A673 (cell line): ENCODE data around the gene SMIM5. TPM values are rescaled to one million over a fixed set of nuclear protein-coding genes. Genes with fewer than 3 reads are reported as not detected.

Experiments
- BruUV-seq: library from RNA; stranded (reverse); fragments of 400-500 nt; replicated peaks from 2 replicates; lab custom pipeline; 2021; lab: Mats Ljungman, UMichigan
- CTCF ChIA-PET: fragments of 300-600 bp; sonication (Branson Sonifier 250); formaldehyde crosslinking; loops from one replicate; lab custom pipeline; 2022; ENCODE audit warnings: antibody characterized with exemption; lab: Charles Lee
- POLR2A ChIA-PET: fragments of 300-600 bp; sonication (Branson Sonifier 250); formaldehyde crosslinking; loops from one replicate; lab custom pipeline; 2022; ENCODE audit warnings: antibody characterized with exemption; ENCODE audit not compliant: low non-redundant PET; lab: Charles Lee
- DNase-seq: peaks from one replicate; pipeline ENCODE4 v3.0.0-alpha.2; 2015; ENCODE audit warnings: low spot score
- H3K27ac ChIP-seq: fragments of 200-600 bp; sonication (generic); 2 replicates; pipeline ENCODE4 v1.5.1; 2016; ENCODE audit warnings: mixed run types, low read depth, mild to moderate bottlenecking, mixed read lengths, antibody characterized with exemption, low read length; ENCODE audit not compliant: poor library complexity, severe bottlenecking
- H3K27me3 ChIP-seq: fragments of 200-600 bp; sonication (generic); replicated peaks from 2 replicates; pipeline ENCODE4 v1.6.1; 2017; ENCODE audit warnings: mixed run types, low read depth, mild to moderate bottlenecking, mixed read lengths, antibody characterized with exemption, low read length; ENCODE audit not compliant: insufficient read depth, poor library complexity
- H3K36me3 ChIP-seq: fragments of 200-600 bp; sonication (generic); 2 replicates; pipeline ENCODE4 v1.6.1; 2016; ENCODE audit warnings: mixed run types, mild to moderate bottlenecking, mixed read lengths, antibody characterized with exemption, low read length; ENCODE audit not compliant: insufficient read depth, poor library complexity, severe bottlenecking
- H3K4me1 ChIP-seq: fragments of 200-600 bp; sonication (generic); 2 replicates; pipeline ENCODE4 v1.6.1; 2017; ENCODE audit warnings: mixed run types, mild to moderate bottlenecking, mixed read lengths, antibody characterized with exemption, low read length; ENCODE audit not compliant: insufficient read depth, poor library complexity, severe bottlenecking
- H3K4me3 ChIP-seq: fragments of 200-600 bp; sonication (generic); 2 replicates; pipeline ENCODE4 v1.5.1; 2016; ENCODE audit warnings: low read depth, mixed run types, mild to moderate bottlenecking, mixed read lengths, low read length; ENCODE audit not compliant: poor library complexity, severe bottlenecking
- H3K9me3 ChIP-seq: fragments of 200-600 bp; sonication (generic); 2 replicates; pipeline ENCODE4 v1.6.1; 2016; ENCODE audit warnings: mixed run types, low read depth, mild to moderate bottlenecking, mixed read lengths, antibody characterized with exemption, low read length; ENCODE audit not compliant: poor library complexity, severe bottlenecking
- EZH2 ChIP-seq: fragments of 200-600 bp; sonication (generic); IDR thresholded peaks from 2 replicates; pipeline ENCODE4 v1.6.1; 2017; ENCODE audit warnings: borderline replicate concordance, low read depth, mild to moderate bottlenecking, mixed read lengths, antibody characterized with exemption, low read length; ENCODE audit not compliant: poor library complexity, severe bottlenecking
- intact Hi-C: fragments of 100-400 bp; cut with micrococcal nuclease; formaldehyde crosslinking; loops from one replicate; pipeline ENCODE4 v1.10.0; 2022; ENCODE audit not compliant: unreplicated experiment
- total RNA-seq: library from RNA; stranded (reverse); gene quantifications from 2 replicates; pipeline ENCODE4 v1.2.3, GENCODE V29; 2021
- TF ChIP-seq, protein P1 (sequence below): fragments of 300-800, 200-600 bp; sonication (generic); conservative IDR thresholded peaks from 2 replicates; pipeline ENCODE4 v1.5.1; 2017; ENCODE audit warnings: low read depth, mild to moderate bottlenecking, antibody characterized with exemption, low read length, moderate library complexity, mixed read lengths

Gene SMIM5
- total RNA-seq, 1 experiment from 2014 or later: not detected

DNA sequence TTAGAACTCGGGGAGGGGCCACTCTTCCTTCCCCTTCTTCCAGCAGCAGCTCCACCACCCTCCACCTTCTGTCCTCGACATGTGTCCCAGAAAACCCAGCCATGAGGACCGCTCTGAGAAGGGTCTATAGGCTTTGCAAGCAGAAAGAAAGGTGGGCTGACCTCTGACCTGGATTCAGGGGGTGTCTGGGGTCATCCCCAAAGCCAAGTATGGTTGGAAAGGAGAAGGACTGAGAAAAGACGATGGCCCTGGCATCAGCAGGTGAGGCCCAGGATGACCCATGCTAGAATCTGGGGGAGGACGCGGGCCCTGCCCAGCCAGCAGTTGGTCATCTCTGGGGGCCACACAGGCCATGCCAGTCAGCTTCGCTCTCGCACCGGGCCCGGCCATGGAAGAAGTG is 6.1 kb upstream of the SMIM5 start:
- POLR2A ChIA-PET: no interaction called here
- H3K27ac ChIP-seq: no peak overlapping the region
- no TSS peak for BruUV-seq

GRCh38 chr17:75628425-75628824 is 4.8 kb upstream of the SMIM5 start:
- H3K9me3 ChIP-seq: no peaks in the 10 kb centered on the region
- peaks cover 6% of the 10 kb centered on the region for H3K4me1 ChIP-seq
- TF ChIP-seq, protein P1, sequence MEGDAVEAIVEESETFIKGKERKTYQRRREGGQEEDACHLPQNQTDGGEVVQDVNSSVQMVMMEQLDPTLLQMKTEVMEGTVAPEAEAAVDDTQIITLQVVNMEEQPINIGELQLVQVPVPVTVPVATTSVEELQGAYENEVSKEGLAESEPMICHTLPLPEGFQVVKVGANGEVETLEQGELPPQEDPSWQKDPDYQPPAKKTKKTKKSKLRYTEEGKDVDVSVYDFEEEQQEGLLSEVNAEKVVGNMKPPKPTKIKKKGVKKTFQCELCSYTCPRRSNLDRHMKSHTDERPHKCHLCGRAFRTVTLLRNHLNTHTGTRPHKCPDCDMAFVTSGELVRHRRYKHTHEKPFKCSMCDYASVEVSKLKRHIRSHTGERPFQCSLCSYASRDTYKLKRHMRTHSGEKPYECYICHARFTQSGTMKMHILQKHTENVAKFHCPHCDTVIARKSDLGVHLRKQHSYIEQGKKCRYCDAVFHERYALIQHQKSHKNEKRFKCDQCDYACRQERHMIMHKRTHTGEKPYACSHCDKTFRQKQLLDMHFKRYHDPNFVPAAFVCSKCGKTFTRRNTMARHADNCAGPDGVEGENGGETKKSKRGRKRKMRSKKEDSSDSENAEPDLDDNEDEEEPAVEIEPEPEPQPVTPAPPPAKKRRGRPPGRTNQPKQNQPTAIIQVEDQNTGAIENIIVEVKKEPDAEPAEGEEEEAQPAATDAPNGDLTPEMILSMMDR: no peak
- no peak for TF ChIP-seq EZH2
- H3K4me3 ChIP-seq: no peak overlapping the region
- intact Hi-C loops: no loop called here
- no TSS peak for BruUV-seq
- H3K27ac ChIP-seq: no peak overlapping the region
- H3K36me3 ChIP-seq: no peaks in the 10 kb centered on the region
- CTCF ChIA-PET: interaction anchor here (2.0 kb wide), 1 partner anchor 119 kb away, joined by 6 read pairs; no protein-coding TSS in a partner anchor
- no peak for DNase-seq
- POLR2A ChIA-PET: interaction anchor here (0.9 kb wide), 1 partner anchor 110 kb away, joined by 6 read pairs; no protein-coding TSS in a partner anchor
- no peaks in the 10 kb centered on the region for H3K27me3 ChIP-seq

More for the DNA sequence above, 6.1 kb upstream of the SMIM5 start:
- H3K4me1 ChIP-seq: no peaks in the 10 kb centered on the region
- intact Hi-C loops: no loop called here
- no peak for DNase-seq
- CTCF ChIA-PET: interaction anchor here (0.6 to 0.9 kb wide), 2 partner anchors 26 to 41 kb away, joined by 3 read pairs; no protein-coding TSS in a partner anchor
- no peaks in the 10 kb centered on the region for H3K9me3 ChIP-seq
- H3K27me3 ChIP-seq: no peaks in the 10 kb centered on the region
- H3K36me3 ChIP-seq: no peaks in the 10 kb centered on the region
- no peak overlapping the region for H3K4me3 ChIP-seq
- no peak for TF ChIP-seq EZH2
- TF ChIP-seq, protein P1: no peak

DNA sequence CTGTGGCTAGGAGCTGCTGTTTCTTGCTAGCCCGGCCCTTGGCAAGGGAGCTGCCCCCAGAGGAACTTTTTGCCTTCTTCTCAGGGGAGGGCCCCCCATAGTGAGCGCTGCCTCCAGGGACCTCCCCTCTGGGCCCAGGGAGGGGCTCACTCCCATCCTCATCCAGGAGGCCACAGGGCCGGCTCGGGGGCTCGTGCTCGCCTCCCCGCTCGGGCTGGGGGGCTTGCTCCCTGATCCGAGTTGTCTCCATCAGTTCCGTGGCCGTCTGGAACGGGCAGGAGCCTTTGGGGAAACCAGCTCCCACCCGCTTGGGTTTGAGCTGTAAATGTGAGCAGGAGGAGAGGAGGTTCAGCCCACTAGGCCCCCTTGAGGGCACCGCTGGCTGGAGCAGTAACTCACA is 4.1 kb upstream of the SMIM5 start:
- no peak for TF ChIP-seq EZH2
- TF ChIP-seq, protein P1: no peak
- H3K27ac ChIP-seq: no peak overlapping the region
- H3K36me3 ChIP-seq: no peaks in the 10 kb centered on the region
- H3K4me3 ChIP-seq: no peak overlapping the region
- H3K27me3 ChIP-seq: no peaks in the 10 kb centered on the region
- intact Hi-C loops: no loop called here
- BruUV-seq: no TSS peak
- DNase-seq: no peak
- H3K4me1 ChIP-seq: peaks cover 12% of the 10 kb centered on the region
- CTCF ChIA-PET: interaction anchor here (2.0 kb wide), 1 partner anchor 119 kb away, joined by 6 read pairs; no protein-coding TSS in a partner anchor
- H3K9me3 ChIP-seq: no peaks in the 10 kb centered on the region
- POLR2A ChIA-PET: no interaction called here
